CD8-positive, alpha-beta memory T cell (primary cell): ENCODE results near the gene SEMA3G. TPM values are rescaled to one million over a fixed set of nuclear protein-coding genes. Genes with fewer than 3 reads are reported as not detected.

ENCODE experiments used
- CTCF ChIA-PET: fragments of 350-600 bp; sonication (Branson Sonifier 250); formaldehyde crosslinking; loops from one replicate; lab custom pipeline; 2021; ENCODE audit warnings: antibody characterized with exemption; lab: Charles Lee
- POLR2A ChIA-PET: fragments of 350-600 bp; sonication (Branson Sonifier 250); formaldehyde crosslinking; loops from one replicate; lab custom pipeline; 2021; ENCODE audit warnings: antibody characterized with exemption; lab: Charles Lee
- DNase-seq, 5 donors: peaks; one replicate each; pipeline versions ENCODE4 v3.0.0 to v3.0.0-alpha.2; 2020 to 2022; ENCODE audit warnings: mixed read lengths in 1 of 5
- H3K27ac ChIP-seq: one replicate; pipeline ENCODE4 v1.7.0; 2013; ENCODE audit warnings: low read depth, mild to moderate bottlenecking, low read length, moderate library complexity
- H3K27me3 ChIP-seq: 2 replicates; pipeline ENCODE4 v1.7.0; 2013; ENCODE audit warnings: low read length, mild to moderate bottlenecking; ENCODE audit not compliant: insufficient read depth, poor library complexity, severe bottlenecking
- H3K36me3 ChIP-seq: 2 replicates; pipeline ENCODE4 v1.7.0; 2013; ENCODE audit warnings: mild to moderate bottlenecking, low read length, moderate library complexity; ENCODE audit not compliant: insufficient read depth
- H3K4me1 ChIP-seq: 2 replicates; pipeline ENCODE4 v1.7.0; 2013; ENCODE audit warnings: mild to moderate bottlenecking, low read length, moderate library complexity; ENCODE audit not compliant: insufficient read depth
- H3K4me3 ChIP-seq: 2 replicates; pipeline ENCODE4 v1.7.0; 2013; ENCODE audit warnings: mild to moderate bottlenecking, low read length
- H3K9me3 ChIP-seq: 2 replicates; pipeline ENCODE4 v1.7.0; 2013; ENCODE audit warnings: mild to moderate bottlenecking, low read length
- H3K27ac Mint-ChIP-seq, 8 donors: one replicate each; pipeline ENCODE4 v1.8.0; 2020 to 2021; ENCODE audit warnings: mixed read lengths in 8 of 8, mild to moderate bottlenecking in 6 of 8, inconsistent platforms in 3 of 8, moderate library complexity in 3 of 8
- H3K27me3 Mint-ChIP-seq, 2 donors: one replicate each; pipeline ENCODE4 v1.8.0; 2020 to 2021; ENCODE audit warnings: mixed read lengths in 2 of 2, mild to moderate bottlenecking in 1 of 2, moderate library complexity in 1 of 2
- H3K36me3 Mint-ChIP-seq, 3 donors: one replicate each; pipeline ENCODE4 v1.8.0; 2020 to 2021; ENCODE audit warnings: mixed read lengths in 3 of 3, inconsistent platforms in 1 of 3, mild to moderate bottlenecking in 1 of 3
- H3K4me1 Mint-ChIP-seq, 3 donors: one replicate each; pipeline ENCODE4 v1.8.0; 2020 to 2021; ENCODE audit warnings: mixed read lengths in 3 of 3, inconsistent platforms in 1 of 3, mild to moderate bottlenecking in 1 of 3
- H3K4me3 Mint-ChIP-seq, 7 donors: one replicate each; pipeline ENCODE4 v1.8.0; 2020 to 2021; ENCODE audit warnings: mixed read lengths in 7 of 7, mild to moderate bottlenecking in 6 of 7, moderate library complexity in 4 of 7, inconsistent platforms in 2 of 7
- H3K9me3 Mint-ChIP-seq, 5 donors: one replicate each; pipeline ENCODE4 v1.8.0; 2020 to 2022; ENCODE audit warnings: mixed read lengths in 5 of 5, mild to moderate bottlenecking in 3 of 5, moderate library complexity in 2 of 5, inconsistent platforms in 1 of 5
- polyA plus RNA-seq: library from polyadenylated mRNA; unstranded; fragments of 300-500 nt; fragmentation: Illumina TruSeq; gene quantifications from one replicate; pipeline ENCODE4 v1.2.3, GENCODE V29; 2021
- total RNA-seq, 2 experiments: library from RNA; stranded (reverse); gene quantifications; one replicate each; pipeline ENCODE4 v1.2.3, GENCODE V29; 2021

Gene SEMA3G
- total and polyA plus RNA-seq, 3 experiments from 2014 or later, result 0.13 to 0.16 TPM; not detected in 1

DNA sequence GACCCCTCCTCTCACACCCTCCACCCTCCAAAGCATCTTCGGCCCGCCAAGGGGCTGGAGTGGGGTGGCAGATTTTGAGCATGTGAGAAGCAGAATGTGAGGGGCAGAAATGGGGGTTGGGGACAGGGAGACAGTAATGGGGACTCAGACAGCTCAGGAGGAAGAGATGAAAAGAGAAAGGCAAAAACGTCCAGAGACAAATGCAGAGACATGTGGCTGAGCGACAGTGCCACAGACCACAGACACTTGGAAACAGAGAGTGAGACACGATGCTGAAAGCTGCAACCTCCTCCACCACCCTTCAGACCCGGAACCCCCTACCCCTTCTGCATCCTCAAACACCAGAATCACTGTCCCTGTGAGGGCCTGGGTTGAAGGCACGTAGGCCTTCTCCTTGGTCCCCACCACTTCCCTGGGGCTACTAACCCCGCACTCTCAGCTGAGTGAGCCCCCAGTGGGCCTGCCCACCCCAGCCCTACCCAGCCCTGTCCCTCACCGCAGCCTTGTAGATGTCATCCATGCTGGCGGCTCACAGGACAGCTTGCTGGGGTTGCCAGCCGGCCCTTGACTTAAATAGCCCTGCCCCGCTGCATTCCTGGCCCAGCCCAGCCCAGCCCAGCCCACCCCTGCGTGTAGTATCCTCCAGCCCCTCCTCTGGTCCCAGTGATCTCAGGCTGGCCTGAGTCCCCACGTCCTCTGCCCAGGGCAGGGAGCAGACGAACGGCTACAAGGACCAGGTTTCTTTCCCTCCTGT, 8.8 kb upstream of the SEMA3G start, which contains the start of gene TNNC1:
Gene TNNC1, minus strand, starts transcription at position 546 of the 754 bp plus-strand sequence. Its CDS starts 26 bp downstream, at position 520.
- ChIA-PET CTCF (interaction anchor here (1.2 kb wide), 1 partner anchor 41 kb away, joined by 8 read pairs; no protein-coding TSS in a partner anchor), POLR2A (no interaction called here)
- H3K4me3 Mint-ChIP-seq, result peak within 1 kb of the TSS; percentile 89 to 98 (median 93)
- peaks cover 5% of the 10 kb centered on the region for H3K36me3 ChIP-seq
- H3K4me3 ChIP-seq, result peak within 1 kb of the TSS; percentile 88
- peak within 1 kb of the TSS; percentile 95 to 99 (median 98) for H3K27ac Mint-ChIP-seq
- no peak for DNase-seq
- H3K4me1 ChIP-seq, result peaks cover 28% of the 10 kb centered on the region
- H3K27ac ChIP-seq, result peak within 1 kb of the TSS; percentile 88
- H3K27me3 Mint-ChIP-seq, result no peaks in the 10 kb centered on the region
- H3K4me1 Mint-ChIP-seq, result peaks cover 35 to 50% (median 37%) of the 10 kb centered on the region in 3 donors
- no peaks in the 10 kb centered on the region for H3K9me3 Mint-ChIP-seq
- no peaks in the 10 kb centered on the region for H3K9me3 ChIP-seq
- peaks cover 0 to 29% (median 4%) of the 10 kb centered on the region in 3 donors for H3K36me3 Mint-ChIP-seq
- no peaks in the 10 kb centered on the region for H3K27me3 ChIP-seq

DNA sequence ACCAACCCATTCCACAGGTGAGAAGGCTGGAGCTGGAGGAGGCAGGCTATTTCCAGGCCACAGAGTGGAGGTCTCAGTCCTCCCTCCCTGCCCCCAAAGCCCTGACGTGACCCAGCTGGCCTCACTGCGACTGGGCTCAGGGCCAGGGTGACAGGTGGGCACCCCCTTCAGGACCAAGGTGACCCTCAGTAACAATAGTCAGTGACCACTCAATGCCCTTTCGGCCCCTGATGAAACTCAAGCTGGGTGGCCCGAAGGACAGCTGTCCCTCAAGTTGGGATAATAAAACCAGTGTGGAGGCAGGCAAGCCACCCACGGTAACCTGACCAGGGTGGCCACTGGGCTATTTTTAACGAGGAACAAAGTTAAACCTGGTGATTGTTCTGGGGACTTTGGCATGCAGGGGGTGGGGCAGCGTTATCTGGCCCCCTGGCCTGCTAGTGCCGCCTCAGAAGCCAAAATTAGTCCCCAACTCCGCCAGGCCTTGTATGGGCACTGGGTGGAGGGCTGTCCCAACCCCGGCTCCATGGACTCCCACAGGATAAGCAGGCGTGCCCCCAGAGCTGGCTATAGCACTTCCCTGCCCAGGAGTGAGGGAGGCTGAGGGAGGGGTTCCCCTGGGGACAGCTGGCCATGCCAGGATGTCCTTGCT, 7.8 kb upstream of the SEMA3G start:
- peaks cover 28% of the 10 kb centered on the region for H3K4me1 ChIP-seq
- H3K27me3 ChIP-seq, result no peaks in the 10 kb centered on the region
- H3K36me3 ChIP-seq, result no peaks in the 10 kb centered on the region
- Mint-ChIP-seq H3K9me3 (no peaks in the 10 kb centered on the region), H3K36me3 (peaks cover 0 to 19% (median 0%) of the 10 kb centered on the region in 3 donors), H3K27ac (peak overlapping the region in 3 of 8 donors; percentile 57 to 68 (median 66)), H3K4me1 (peaks cover 27 to 41% (median 29%) of the 10 kb centered on the region in 3 donors), H3K4me3 (peak overlapping the region in 1 of 7 donors; percentile 27), H3K27me3 (no peaks in the 10 kb centered on the region)
- POLR2A ChIA-PET, result interaction anchor here (0.5 kb wide), 1 partner anchor 202 kb away, joined by 6 read pairs; no protein-coding TSS in a partner anchor
- no peaks in the 10 kb centered on the region for H3K9me3 ChIP-seq
- no peak overlapping the region for H3K27ac ChIP-seq
- H3K4me3 ChIP-seq, result no peak overlapping the region
- no peak for DNase-seq
- CTCF ChIA-PET, result interaction anchor here (1.0 to 1.2 kb wide), 3 partner anchors 9 to 40 kb away, joined by 3 to 8 read pairs (median 4); no protein-coding TSS in a partner anchor

DNA sequence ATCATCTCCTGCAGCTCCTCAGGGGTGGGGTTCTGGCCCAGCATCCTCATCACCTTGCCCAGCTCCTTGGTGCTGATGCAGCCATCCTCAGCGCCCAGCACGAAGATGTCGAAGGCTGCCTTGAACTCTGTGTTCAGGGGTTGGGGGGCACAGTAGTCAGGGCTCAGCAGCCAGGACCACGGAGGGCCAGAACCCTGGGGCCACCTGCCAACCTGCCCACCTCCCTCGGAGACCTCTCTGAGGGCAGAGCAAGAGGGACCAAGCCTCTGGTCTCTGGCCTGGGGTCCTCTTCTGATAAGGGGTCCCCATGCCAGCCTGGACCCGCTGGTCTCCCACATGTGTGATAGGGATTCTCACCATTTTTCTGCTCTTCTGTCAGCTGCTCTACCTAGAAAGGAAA, 7.2 kb upstream of the SEMA3G start:
- H3K36me3 ChIP-seq, result no peaks in the 10 kb centered on the region
- ChIA-PET POLR2A (interaction anchor here (0.5 to 0.6 kb wide), 2 partner anchors 40 to 201 kb away, joined by 3 to 6 read pairs; no protein-coding TSS in a partner anchor), CTCF (interaction anchor here (0.9 to 1.2 kb wide), 4 partner anchors 10 to 40 kb away, joined by 3 to 8 read pairs (median 4); no protein-coding TSS in a partner anchor)
- Mint-ChIP-seq H3K4me3 (no peak overlapping the region), H3K9me3 (no peaks in the 10 kb centered on the region), H3K27me3 (no peaks in the 10 kb centered on the region), H3K36me3 (peaks cover 0 to 14% (median 0%) of the 10 kb centered on the region in 3 donors), H3K27ac (peak overlapping the region in 1 of 8 donors; percentile 23), H3K4me1 (peaks cover 23 to 36% (median 25%) of the 10 kb centered on the region in 3 donors)
- H3K27me3 ChIP-seq, result no peaks in the 10 kb centered on the region
- no peaks in the 10 kb centered on the region for H3K9me3 ChIP-seq
- peaks cover 25% of the 10 kb centered on the region for H3K4me1 ChIP-seq
- no peak overlapping the region for H3K27ac ChIP-seq
- H3K4me3 ChIP-seq, result no peak overlapping the region
- DNase-seq, result no peak

DNA sequence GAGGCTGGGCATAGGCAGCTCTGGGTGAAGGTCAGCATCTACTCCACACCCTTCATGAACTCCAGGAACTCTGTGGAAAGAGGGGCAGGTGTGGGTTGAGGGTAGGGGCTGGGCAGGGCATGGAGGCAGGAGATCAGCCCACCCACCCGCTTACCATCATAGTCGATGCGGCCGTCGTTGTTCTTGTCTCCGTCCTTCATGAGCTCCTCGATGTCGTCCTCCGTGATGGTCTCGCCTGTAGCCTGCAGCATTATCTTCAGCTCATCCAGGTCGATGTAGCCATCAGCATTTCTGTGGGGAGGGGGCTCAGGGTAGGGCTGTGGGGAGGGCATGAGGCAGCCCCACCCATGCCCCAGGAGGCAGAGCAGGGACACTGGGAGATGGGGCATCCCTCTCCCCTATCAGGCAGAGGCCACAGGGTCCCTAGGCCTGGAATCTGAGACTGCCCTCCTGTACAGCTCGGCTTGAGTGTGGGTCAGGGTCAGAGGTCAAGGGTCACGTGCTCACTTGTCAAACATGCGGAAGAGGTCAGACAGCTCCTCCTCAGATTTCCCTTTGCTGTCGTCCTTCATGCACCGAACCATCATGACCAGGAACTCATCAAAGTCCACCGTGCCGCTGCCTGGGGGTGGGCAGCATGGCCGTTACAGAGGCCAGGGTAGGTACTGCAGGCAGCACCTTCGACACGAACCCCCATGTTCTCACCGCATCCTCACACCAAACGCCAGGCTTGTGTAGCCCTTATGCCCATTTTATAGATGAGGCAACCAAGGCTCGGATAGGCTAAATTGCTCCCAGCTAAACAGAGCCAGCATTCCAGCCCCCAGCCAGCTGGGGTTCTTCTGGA, 6.6 kb upstream of the SEMA3G start:
- no peak for DNase-seq
- ChIA-PET POLR2A (interaction anchor here (0.6 kb wide), 1 partner anchor 39 kb away, joined by 3 read pairs; no protein-coding TSS in a partner anchor), CTCF (interaction anchor here (0.9 to 1.2 kb wide), 4 partner anchors 10 to 39 kb away, joined by 3 to 6 read pairs (median 4); no protein-coding TSS in a partner anchor)
- Mint-ChIP-seq H3K4me1 (peaks cover 21 to 34% (median 24%) of the 10 kb centered on the region in 3 donors), H3K27ac (peak overlapping the region in 2 of 8 donors; percentile 23 to 71), H3K27me3 (no peaks in the 10 kb centered on the region), H3K9me3 (no peaks in the 10 kb centered on the region), H3K4me3 (peak overlapping the region in 1 of 7 donors; percentile 48), H3K36me3 (peaks cover 0 to 11% (median 0%) of the 10 kb centered on the region in 3 donors)
- no peak overlapping the region for H3K27ac ChIP-seq
- no peaks in the 10 kb centered on the region for H3K36me3 ChIP-seq
- no peaks in the 10 kb centered on the region for H3K9me3 ChIP-seq
- no peaks in the 10 kb centered on the region for H3K27me3 ChIP-seq
- H3K4me3 ChIP-seq, result no peak overlapping the region
- peaks cover 24% of the 10 kb centered on the region for H3K4me1 ChIP-seq

DNA sequence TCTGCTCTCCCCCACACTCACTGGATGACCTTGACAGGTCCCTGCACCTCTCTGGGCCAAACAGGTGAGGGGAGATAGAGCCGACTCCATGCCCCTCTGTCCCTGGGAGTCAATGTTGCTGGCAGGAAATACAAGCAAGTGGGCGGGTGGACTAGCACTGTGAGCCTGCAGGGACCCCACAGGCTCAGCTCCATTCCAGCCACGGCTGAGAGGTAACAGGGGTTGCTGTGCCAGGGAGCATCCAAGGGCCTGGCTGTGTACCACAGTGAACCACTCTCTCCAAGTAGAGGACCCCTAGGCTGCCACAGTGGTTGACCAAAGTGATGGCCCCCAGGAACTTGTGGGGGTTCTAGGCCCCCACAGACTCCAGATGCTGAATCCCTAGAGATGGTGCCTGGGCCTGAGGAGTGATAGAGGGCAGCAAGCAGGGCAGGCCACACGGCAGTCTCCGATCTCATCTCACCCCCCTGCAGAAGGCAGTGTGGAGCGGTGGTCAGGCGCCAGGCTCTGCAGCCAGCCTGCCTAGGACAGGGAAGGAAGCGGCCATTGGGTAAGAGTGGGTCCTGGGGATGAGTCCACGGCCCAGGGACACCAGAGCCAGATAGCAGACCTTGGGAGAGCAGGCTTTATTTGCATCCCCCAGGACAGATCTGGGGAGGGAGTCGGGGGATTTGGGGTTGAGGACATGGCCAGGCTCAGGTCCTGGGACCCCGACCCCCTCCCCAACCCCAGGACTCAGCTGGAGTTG, 5.8 kb upstream of the SEMA3G start:
- H3K9me3 ChIP-seq, result no peaks in the 10 kb centered on the region
- H3K4me1 ChIP-seq, result peaks cover 18% of the 10 kb centered on the region
- no peaks in the 10 kb centered on the region for H3K27me3 ChIP-seq
- CTCF ChIA-PET, result interaction anchor here (1.1 kb wide), 1 partner anchor 22 kb away, joined by 6 read pairs; no protein-coding TSS in a partner anchor
- H3K4me3 ChIP-seq, result no peak overlapping the region
- Mint-ChIP-seq H3K4me3 (no peak overlapping the region), H3K27ac (peak overlapping the region in 1 of 8 donors; percentile 39), H3K4me1 (peaks cover 14 to 27% (median 18%) of the 10 kb centered on the region in 3 donors), H3K36me3 (peaks cover 0 to 6% (median 0%) of the 10 kb centered on the region in 3 donors), H3K27me3 (no peaks in the 10 kb centered on the region), H3K9me3 (no peaks in the 10 kb centered on the region)
- DNase-seq, result no peak
- no peaks in the 10 kb centered on the region for H3K36me3 ChIP-seq
- H3K27ac ChIP-seq, result no peak overlapping the region
- POLR2A ChIA-PET, result no interaction called here

DNA sequence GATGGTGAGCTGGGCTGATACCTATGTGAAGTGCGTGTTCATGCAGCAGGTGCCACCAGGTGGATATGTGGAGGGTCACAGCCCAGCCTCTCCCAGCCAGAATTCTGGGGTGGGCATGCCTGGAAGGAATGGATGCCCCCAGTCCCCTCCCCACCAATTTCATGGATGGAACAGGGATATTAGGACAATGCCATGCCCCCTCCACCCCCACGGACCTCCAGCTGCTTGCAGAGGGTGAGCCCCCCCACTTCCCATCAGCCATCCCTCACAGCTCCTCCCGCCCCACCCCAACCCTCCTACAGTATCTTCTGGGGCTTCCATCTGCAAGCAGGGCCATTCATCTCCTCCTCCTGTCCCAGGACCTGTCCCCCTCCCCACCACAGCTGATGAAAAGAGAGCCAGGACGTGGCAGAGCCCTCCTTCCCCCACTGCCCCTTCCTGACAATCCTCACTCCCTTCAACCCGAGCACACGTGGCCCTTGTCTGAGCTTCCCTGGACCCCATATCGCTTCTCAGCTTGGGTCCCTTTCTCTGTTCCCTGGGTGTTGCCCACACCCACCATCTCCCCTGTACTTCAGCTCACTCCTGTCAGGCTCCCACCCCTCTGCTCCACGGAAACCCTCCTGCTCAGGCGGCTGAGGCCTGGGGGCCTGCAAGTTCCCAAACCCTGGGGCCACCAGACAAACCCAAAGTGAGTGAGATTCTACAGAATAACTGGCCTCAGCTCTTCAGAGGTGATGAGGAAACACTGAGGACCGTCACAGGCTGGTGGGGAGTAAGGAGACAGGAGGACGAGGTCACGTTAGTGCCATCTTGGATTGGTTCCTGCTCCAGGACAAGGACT, 2.8 kb upstream of the SEMA3G start:
- ChIA-PET CTCF (interaction anchor here (0.6 to 3.5 kb wide), 19 partner anchors 10 to 395 kb away, joined by 3 to 20 read pairs (median 4); partner anchors contain the start of gene UQCC5), POLR2A (no interaction called here)
- Histone ChIP-seq H3K27me3 (no peaks in the 10 kb centered on the region), H3K36me3 (no peaks in the 10 kb centered on the region), H3K9me3 (no peaks in the 10 kb centered on the region), H3K27ac (no peak overlapping the region), H3K4me1 (peaks cover 12% of the 10 kb centered on the region), H3K4me3 (no peak overlapping the region)
- no peak for DNase-seq
- Mint-ChIP-seq H3K36me3 (no peaks in the 10 kb centered on the region), H3K9me3 (no peaks in the 10 kb centered on the region), H3K4me1 (peaks cover 7 to 10% (median 9%) of the 10 kb centered on the region in 3 donors), H3K27me3 (peaks cover 0 to 1% of the 10 kb centered on the region in 2 donors), H3K27ac (peak overlapping the region in 2 of 8 donors; percentile 44 to 92), H3K4me3 (peak overlapping the region in 1 of 7 donors; percentile 15)
